Mammary epithelial cell (primary cell): ENCODE results near the gene PHEX.

Experiments used
- EZH2 ChIP-seq: IDR thresholded peaks from 2 replicates; pipeline ENCODE4 v1.6.1; 2012; ENCODE audit warnings: low read length, inconsistent platforms, borderline replicate concordance
- TF ChIP-seq, protein P1 (sequence below), 2 donors: IDR thresholded peaks in 1 of 2; conservative IDR thresholded peaks in 1 of 2; 2 replicates each; pipeline ENCODE4 v1.5.1; 2011 to 2012; ENCODE audit warnings: inconsistent platforms in 2 of 2, low read length in 2 of 2, mild to moderate bottlenecking in 2 of 2, control low read depth in 1 of 2, low read depth in 1 of 2; ENCODE audit not compliant: insufficient read depth in 1 of 2; ENCODE audit errors: extremely low read depth in 1 of 2

GRCh38 chrX:22171287-22172060 is 139.3 kb downstream of the PHEX start:
- TF ChIP-seq, protein P1, sequence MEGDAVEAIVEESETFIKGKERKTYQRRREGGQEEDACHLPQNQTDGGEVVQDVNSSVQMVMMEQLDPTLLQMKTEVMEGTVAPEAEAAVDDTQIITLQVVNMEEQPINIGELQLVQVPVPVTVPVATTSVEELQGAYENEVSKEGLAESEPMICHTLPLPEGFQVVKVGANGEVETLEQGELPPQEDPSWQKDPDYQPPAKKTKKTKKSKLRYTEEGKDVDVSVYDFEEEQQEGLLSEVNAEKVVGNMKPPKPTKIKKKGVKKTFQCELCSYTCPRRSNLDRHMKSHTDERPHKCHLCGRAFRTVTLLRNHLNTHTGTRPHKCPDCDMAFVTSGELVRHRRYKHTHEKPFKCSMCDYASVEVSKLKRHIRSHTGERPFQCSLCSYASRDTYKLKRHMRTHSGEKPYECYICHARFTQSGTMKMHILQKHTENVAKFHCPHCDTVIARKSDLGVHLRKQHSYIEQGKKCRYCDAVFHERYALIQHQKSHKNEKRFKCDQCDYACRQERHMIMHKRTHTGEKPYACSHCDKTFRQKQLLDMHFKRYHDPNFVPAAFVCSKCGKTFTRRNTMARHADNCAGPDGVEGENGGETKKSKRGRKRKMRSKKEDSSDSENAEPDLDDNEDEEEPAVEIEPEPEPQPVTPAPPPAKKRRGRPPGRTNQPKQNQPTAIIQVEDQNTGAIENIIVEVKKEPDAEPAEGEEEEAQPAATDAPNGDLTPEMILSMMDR (conservative IDR thresholded peaks at IDR 0.05 in 1 of 2, IDR thresholded peaks at IDR 0.05 in 1 of 2; ENCODE audit: extremely low read depth in 1 of 2, insufficient read depth in 1 of 2, low read depth in 1 of 2, low read length in 2 of 2) = no peak
- no peak for TF ChIP-seq EZH2
